Tibial nerve (tissue), 4 donors: ENCODE measurements around the gene TSPO. TPM values are rescaled to one million over a fixed set of nuclear protein-coding genes. Genes with fewer than 3 reads are reported as not detected.
A peak's percentile ranks its signal among the peaks of the same experiment; 100 is the strongest.
"Not testable (repeated sequence)": the region's sequence is repeated elsewhere in the genome, so short reads cannot be mapped to it uniquely, and the experiment has no call there.

Experiments used
- DNase-seq, 2 donors: peaks; one replicate each; pipeline ENCODE4 v3.0.0-alpha.2; 2019; ENCODE audit warnings: low spot score in 2 of 2
- H3K27ac ChIP-seq, 4 donors: fragments of 200-600 bp; sonication (generic) in 3 of 4; one replicate each; pipeline ENCODE4 v1.5.1; 2017 to 2019; ENCODE audit warnings: mild to moderate bottlenecking in 1 of 4
- H3K27me3 ChIP-seq, 2 donors: fragments of 200-600 bp; sonication (generic) in 1 of 2; one replicate each; pipeline versions ENCODE4 v1.5.1 to v1.6.0; 2017 to 2019
- H3K36me3 ChIP-seq, 3 donors: fragments of 200-600 bp; sonication (generic); one replicate each; pipeline ENCODE4 v1.5.1; 2018 to 2019
- H3K4me1 ChIP-seq, 4 donors: fragments of 200-600 bp; sonication (generic) in 3 of 4; one replicate each; pipeline ENCODE4 v1.5.1; 2017 to 2019
- H3K4me3 ChIP-seq, 4 donors: fragments of 200-600 bp; sonication (generic) in 3 of 4; one replicate each; pipeline ENCODE4 v1.5.1; 2017 to 2019; ENCODE audit warnings: mild to moderate bottlenecking in 1 of 4, moderate library complexity in 1 of 4
- H3K9me3 ChIP-seq, 4 donors: fragments of 200-600 bp; sonication (generic) in 3 of 4; one replicate each; pipeline ENCODE4 v1.5.1; 2017 to 2019
- EP300 ChIP-seq, 2 donors: sonication (generic); formaldehyde crosslinking; IDR thresholded peaks; one replicate each; pipeline ENCODE4 v1.6.1; 2017; ENCODE audit warnings: antibody characterized with exemption in 2 of 2, mild to moderate bottlenecking in 1 of 2
- POLR2A ChIP-seq, 2 donors: fragments of 450-650 bp; IDR thresholded peaks; one replicate each; pipeline ENCODE4 v1.6.1; 2017; ENCODE audit warnings: antibody characterized with exemption in 2 of 2, mild to moderate bottlenecking in 2 of 2, moderate library complexity in 2 of 2
- WGBS, 2 donors: methylation state at CpG; one replicate each; pipeline ENCODE4 v1.1.5; 2018; 5-methylcytosine and 5-hydroxymethylcytosine counted together
- total RNA-seq, 4 donors: library from RNA; depleted of rRNA; stranded (reverse); fragments of >200 nt; gene quantifications; one replicate each; pipeline ENCODE4 v1.1.0, GENCODE V29; 2016
- TF ChIP-seq, protein P1 (sequence below), 5 experiments: fragments of 200-600 bp in 3 of 5; fragments of 450-650 bp in 2 of 5; sonication (generic) in 3 of 5; IDR thresholded peaks; one replicate each; pipeline ENCODE4 v1.5.1; 2016 to 2019; ENCODE audit warnings: antibody characterized with exemption in 5 of 5, mild to moderate bottlenecking in 3 of 5, moderate library complexity in 2 of 5

Gene TSPO
- total RNA-seq: 100 to 1,000 TPM; 399 to 538 (median 485) TPM

DNA sequence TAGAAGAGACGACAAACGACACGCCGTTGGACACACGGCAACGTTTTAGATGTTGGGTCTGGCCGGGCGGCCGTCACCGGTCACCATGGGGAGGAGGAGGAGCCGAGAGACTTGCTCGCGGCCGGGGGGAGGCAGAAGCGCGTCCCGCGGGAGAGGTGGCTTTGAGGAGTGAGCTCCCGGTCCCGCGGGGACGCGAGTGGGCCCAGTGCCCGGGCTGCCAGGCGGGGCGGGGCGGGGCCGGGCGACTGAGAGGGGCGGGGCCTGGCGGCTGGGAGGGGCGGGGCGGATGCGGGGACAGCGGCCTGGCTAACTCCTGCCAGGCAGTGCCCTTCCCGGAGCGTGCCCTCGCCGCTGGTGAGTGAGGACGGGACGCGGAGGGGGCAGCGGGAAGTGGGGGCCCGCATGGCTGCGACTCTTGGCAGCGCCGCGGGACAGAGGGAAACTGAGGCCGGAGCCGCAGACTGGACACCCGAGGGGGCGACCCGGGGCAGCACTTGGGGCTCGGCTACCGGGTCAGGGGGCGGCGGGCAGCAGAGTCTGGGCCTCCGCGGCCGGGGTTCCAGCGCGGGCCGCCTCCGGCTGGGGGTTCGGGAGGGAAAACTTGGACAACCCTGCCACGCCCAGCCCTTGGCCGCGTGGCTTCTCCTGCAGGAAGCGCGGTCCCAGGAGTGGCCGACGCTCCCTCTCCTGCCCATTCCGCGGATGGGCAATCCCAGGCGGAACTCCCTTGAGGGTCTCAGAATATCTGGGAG is at the start of gene TSPO:
Gene TSPO, plus strand, starts transcription at position 309 of the 752 bp plus-strand sequence. CDS start 7,680 bp downstream, outside the sequence.
- H3K9me3 ChIP-seq: no peaks in the 10 kb centered on the region
- DNase-seq: peak; percentile 63 to 70
- TF ChIP-seq EP300 (IDR thresholded peaks at IDR 0.05) (peak in 1 of 2 donors; percentile 75), POLR2A (IDR thresholded peaks at IDR 0.05) (peak; percentile 14 to 39)
- TF ChIP-seq, protein P1, sequence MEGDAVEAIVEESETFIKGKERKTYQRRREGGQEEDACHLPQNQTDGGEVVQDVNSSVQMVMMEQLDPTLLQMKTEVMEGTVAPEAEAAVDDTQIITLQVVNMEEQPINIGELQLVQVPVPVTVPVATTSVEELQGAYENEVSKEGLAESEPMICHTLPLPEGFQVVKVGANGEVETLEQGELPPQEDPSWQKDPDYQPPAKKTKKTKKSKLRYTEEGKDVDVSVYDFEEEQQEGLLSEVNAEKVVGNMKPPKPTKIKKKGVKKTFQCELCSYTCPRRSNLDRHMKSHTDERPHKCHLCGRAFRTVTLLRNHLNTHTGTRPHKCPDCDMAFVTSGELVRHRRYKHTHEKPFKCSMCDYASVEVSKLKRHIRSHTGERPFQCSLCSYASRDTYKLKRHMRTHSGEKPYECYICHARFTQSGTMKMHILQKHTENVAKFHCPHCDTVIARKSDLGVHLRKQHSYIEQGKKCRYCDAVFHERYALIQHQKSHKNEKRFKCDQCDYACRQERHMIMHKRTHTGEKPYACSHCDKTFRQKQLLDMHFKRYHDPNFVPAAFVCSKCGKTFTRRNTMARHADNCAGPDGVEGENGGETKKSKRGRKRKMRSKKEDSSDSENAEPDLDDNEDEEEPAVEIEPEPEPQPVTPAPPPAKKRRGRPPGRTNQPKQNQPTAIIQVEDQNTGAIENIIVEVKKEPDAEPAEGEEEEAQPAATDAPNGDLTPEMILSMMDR (IDR thresholded peaks at IDR 0.05): no peak
- H3K4me1 ChIP-seq: peaks cover 0 to 49% (median 11%) of the 10 kb centered on the region in 4 donors
- peak within 1 kb of the TSS; percentile 76 to 93 (median 84) for H3K4me3 ChIP-seq
- peak within 1 kb of the TSS; percentile 61 to 91 (median 82) for H3K27ac ChIP-seq
- 2 to 4% methylated on average over 12 to 49 of the region's 75 CpGs for WGBS, 2 donors
- H3K36me3 ChIP-seq: peaks cover 0 to 8% (median 0%) of the 10 kb centered on the region in 3 donors
- H3K27me3 ChIP-seq: no peaks in the 10 kb centered on the region

DNA sequence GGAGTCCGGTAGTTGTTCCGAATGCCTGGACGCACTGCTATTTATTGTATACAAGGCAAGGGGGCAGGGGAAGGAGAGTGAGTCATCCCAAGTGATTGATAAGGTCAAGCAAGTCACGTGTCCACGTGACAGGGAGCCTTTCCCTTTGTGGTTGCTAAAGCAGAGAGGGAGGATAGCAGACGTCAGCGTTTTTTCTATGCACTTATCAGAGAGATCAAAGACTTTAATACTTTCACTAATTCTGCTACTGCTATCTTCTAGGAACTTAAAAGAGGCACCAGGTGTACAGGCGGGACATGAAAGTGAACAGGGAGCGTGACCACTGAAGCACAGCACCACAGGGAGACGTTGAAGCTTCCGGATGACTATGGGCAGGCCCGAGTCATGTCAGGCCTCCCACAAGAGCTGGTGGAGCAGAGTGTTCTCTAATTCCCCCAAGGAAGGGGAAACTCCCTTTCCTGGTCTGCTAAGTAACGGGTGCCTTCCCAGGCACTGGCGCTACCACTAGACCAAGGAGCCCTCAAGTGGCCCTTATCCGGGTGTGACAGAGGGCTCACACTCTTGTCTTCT is 47.2 kb upstream of the TSPO start:
- not testable (repeated sequence) for H3K4me1 ChIP-seq, H3K9me3 ChIP-seq, H3K27me3 ChIP-seq, DNase-seq, H3K36me3 ChIP-seq, H3K27ac ChIP-seq, H3K4me3 ChIP-seq
- 57 to 61% methylated on average over 15 of the region's 15 CpGs for WGBS, 2 donors

DNA sequence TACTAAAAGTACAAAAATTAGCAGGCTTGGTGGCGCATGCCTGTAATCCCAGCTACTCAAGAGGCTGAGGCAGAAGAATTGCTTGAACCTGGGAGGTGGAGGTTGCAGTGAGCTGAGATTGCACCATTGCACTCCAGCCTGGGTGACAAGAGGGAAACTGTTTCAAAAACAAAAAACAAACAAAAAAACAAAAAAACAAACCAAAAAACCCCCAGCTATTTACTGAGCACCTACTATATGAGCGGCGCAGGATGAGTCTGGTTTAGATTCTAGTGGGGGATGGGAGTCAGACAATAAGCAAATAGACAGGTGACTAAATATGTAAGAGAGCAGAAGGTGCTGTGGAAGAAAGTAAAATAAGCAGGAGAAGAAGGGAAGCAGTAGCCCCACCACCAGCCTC is 46.4 kb upstream of the TSPO start:
- 94 to 96% methylated on average over 3 of the region's 3 CpGs for WGBS, 2 donors
- H3K9me3 ChIP-seq, H3K27ac ChIP-seq, H3K36me3 ChIP-seq, H3K4me1 ChIP-seq, H3K4me3 ChIP-seq, DNase-seq: not testable (repeated sequence)
- peaks cover 0 to 11% of the 10 kb centered on the region in 2 donors for H3K27me3 ChIP-seq

DNA sequence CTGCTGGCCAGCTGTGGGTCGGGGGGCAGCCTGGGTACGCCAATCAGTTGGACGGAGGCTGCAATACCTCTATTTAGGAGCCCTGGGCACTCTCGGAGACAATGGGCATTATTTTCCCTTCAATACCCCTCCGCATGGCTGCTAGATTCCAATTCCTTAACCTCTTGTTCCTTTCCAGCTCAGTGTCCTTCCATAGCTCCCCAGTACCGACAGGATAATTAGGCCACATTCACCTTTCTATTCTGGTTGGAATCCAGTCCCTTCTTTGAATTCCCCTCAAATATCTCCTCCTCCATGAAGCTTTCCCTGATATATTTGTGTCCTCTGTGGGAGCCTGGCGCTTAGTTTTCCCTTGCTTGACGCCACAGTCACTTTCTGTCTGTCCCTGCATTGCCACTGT is 45.1 kb upstream of the TSPO start:
- Histone ChIP-seq H3K4me1 (peaks cover 0 to 17% (median 14%) of the 10 kb centered on the region in 4 donors), H3K27me3 (peaks cover 0 to 25% of the 10 kb centered on the region in 2 donors), H3K36me3 (no peaks in the 10 kb centered on the region), H3K27ac (no peak overlapping the region), H3K4me3 (no peak overlapping the region), H3K9me3 (no peaks in the 10 kb centered on the region)
- TF ChIP-seq EP300 (IDR thresholded peaks at IDR 0.05) (no peak), POLR2A (IDR thresholded peaks at IDR 0.05) (no peak)
- TF ChIP-seq, protein P1 (IDR thresholded peaks at IDR 0.05): no peak
- no peak for DNase-seq
- 72 to 84% methylated on average over 8 of the region's 8 CpGs for WGBS, 2 donors

DNA sequence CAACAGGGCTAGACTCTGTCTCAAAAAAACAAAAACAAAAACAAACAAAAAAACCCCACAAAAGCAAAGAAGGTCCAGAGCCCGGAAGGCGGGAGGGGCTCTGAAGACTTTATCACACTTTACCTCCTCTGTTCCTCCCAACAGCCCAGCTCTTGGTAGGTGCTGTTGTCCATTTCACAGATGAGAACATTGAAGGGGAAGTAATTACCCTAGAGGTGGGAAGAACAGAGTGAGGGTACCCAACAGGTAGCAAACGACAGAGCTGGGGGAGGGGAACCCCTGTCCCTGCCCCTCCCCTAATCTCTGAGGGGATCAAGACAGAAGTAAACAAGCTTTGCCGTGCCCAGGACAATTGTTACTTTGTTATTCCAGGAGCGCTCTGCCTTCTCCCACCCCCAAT is 41.8 kb upstream of the TSPO start:
- Histone ChIP-seq H3K4me1 (peaks cover 0 to 22% (median 19%) of the 10 kb centered on the region in 4 donors), H3K9me3 (no peaks in the 10 kb centered on the region), H3K4me3 (no peak overlapping the region), H3K36me3 (no peaks in the 10 kb centered on the region), H3K27me3 (peaks cover 0 to 57% of the 10 kb centered on the region in 2 donors), H3K27ac (no peak overlapping the region)
- 38 to 55% methylated on average over 5 of the region's 5 CpGs for WGBS, 2 donors
- TF ChIP-seq, protein P1 (IDR thresholded peaks at IDR 0.05): no peak
- TF ChIP-seq POLR2A (IDR thresholded peaks at IDR 0.05) (no peak), EP300 (IDR thresholded peaks at IDR 0.05) (no peak)
- no peak for DNase-seq

DNA sequence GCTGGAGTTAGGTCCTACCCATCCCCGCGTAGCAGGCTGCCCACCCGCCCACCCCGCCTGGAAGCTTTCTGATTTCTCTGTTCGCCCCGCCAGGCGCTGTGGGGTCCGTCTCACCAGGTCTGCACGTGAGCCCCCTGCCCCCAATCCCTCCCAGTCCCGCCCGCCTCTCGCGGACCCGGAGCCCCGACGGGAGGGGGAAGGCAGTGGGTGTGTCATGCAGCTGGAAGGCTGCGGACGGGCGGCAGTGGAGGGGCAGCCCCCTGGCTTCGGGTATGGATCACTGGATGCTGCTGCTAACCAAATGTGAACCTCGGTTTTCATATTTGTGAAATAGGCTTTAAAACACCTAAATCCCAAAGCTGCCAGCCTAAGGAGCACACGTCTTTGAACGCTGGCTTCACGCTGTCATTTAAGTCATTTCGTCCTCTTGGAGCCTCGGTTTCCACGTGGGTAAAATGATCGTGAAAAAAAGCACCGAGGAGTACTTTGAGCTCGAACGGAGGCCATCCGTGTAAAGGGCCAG is 41.4 kb upstream of the TSPO start:
- H3K36me3 ChIP-seq: no peaks in the 10 kb centered on the region
- peaks cover 0 to 61% of the 10 kb centered on the region in 2 donors for H3K27me3 ChIP-seq
- 4 to 9% methylated on average over 32 of the region's 32 CpGs for WGBS, 2 donors
- TF ChIP-seq EP300 (IDR thresholded peaks at IDR 0.05): no peak
- no peak for TF ChIP-seq POLR2A (IDR thresholded peaks at IDR 0.05)
- TF ChIP-seq, protein P1 (IDR thresholded peaks at IDR 0.05): no peak
- H3K4me3 ChIP-seq: peak overlapping the region; percentile 35 to 62 (median 49)
- no peak overlapping the region for H3K27ac ChIP-seq
- DNase-seq: no peak
- H3K4me1 ChIP-seq: peaks cover 0 to 22% (median 19%) of the 10 kb centered on the region in 4 donors
- H3K9me3 ChIP-seq: no peaks in the 10 kb centered on the region
